Rectal smooth muscle tissue (tissue), 1 donor: ENCODE measurements around the gene PTPN1.

Experiments
- H3K27ac ChIP-seq: one replicate; pipeline ENCODE4 v1.7.0; 2013; ENCODE audit warnings: low read depth, low read length, inconsistent platforms
- H3K27me3 ChIP-seq: one replicate; pipeline ENCODE4 v1.7.0; 2013; ENCODE audit warnings: low read length; ENCODE audit not compliant: control insufficient read depth, insufficient read depth
- H3K36me3 ChIP-seq: one replicate; pipeline ENCODE4 v1.7.0; 2013; ENCODE audit warnings: low read length; ENCODE audit not compliant: control insufficient read depth, insufficient read depth
- H3K4me1 ChIP-seq: one replicate; pipeline ENCODE4 v1.7.0; 2013; ENCODE audit warnings: low read length; ENCODE audit not compliant: control insufficient read depth, insufficient read depth
- H3K4me3 ChIP-seq: one replicate; pipeline ENCODE4 v1.7.0; 2013; ENCODE audit warnings: low read length
- H3K9ac ChIP-seq: one replicate; pipeline ENCODE4 v1.7.0; 2013; ENCODE audit warnings: low read length

PTPN1 gene

GRCh38 chr20:50574108-50574507, 63.9 kb downstream of the PTPN1 start:
- Histone ChIP-seq H3K9ac (no peak overlapping the region), H3K27me3 (no peaks in the 10 kb centered on the region), H3K36me3 (peaks cover 21% of the 10 kb centered on the region), H3K27ac (no peak overlapping the region), H3K4me1 (peaks cover 17% of the 10 kb centered on the region), H3K4me3 (no peak overlapping the region)

GRCh38 chr20:50574586-50574985, 64.4 kb downstream of the PTPN1 start:
- H3K36me3 ChIP-seq, result peaks cover 23% of the 10 kb centered on the region

GRCh38 chr20:50575865-50576720, 65.9 kb downstream of the PTPN1 start:
- H3K4me1 ChIP-seq, result peaks cover 15% of the 10 kb centered on the region
- peak overlapping the region; percentile 19 for H3K27ac ChIP-seq
- no peaks in the 10 kb centered on the region for H3K27me3 ChIP-seq
- H3K36me3 ChIP-seq, result peaks cover 34% of the 10 kb centered on the region
- no peak overlapping the region for H3K4me3 ChIP-seq
- no peak overlapping the region for H3K9ac ChIP-seq

More at GRCh38 chr20:50574586-50574985, 64.4 kb downstream of the PTPN1 start:
- H3K27me3 ChIP-seq, result no peaks in the 10 kb centered on the region
- no peak overlapping the region for H3K4me3 ChIP-seq
- H3K4me1 ChIP-seq, result peaks cover 17% of the 10 kb centered on the region
- H3K9ac ChIP-seq, result no peak overlapping the region
- H3K27ac ChIP-seq, result no peak overlapping the region

GRCh38 chr20:50577175-50578018, 67.2 kb downstream of the PTPN1 start:
- no peaks in the 10 kb centered on the region for H3K27me3 ChIP-seq
- H3K9ac ChIP-seq, result no peak overlapping the region
- no peak overlapping the region for H3K4me3 ChIP-seq
- H3K36me3 ChIP-seq, result peaks cover 42% of the 10 kb centered on the region
- H3K4me1 ChIP-seq, result peaks cover 15% of the 10 kb centered on the region
- peak overlapping the region; percentile 70 for H3K27ac ChIP-seq

GRCh38 chr20:50578061-50578777, 68.0 kb downstream of the PTPN1 start:
- Histone ChIP-seq H3K9ac (no peak overlapping the region), H3K27me3 (no peaks in the 10 kb centered on the region), H3K27ac (peak overlapping the region; percentile 70), H3K4me1 (peaks cover 9% of the 10 kb centered on the region), H3K36me3 (peaks cover 48% of the 10 kb centered on the region), H3K4me3 (no peak overlapping the region)

- no peak overlapping the region for H3K4me3 ChIP-seq
- H3K36me3 ChIP-seq, result peaks cover 53% of the 10 kb centered on the region
- H3K4me1 ChIP-seq, result peaks cover 6% of the 10 kb centered on the region
- H3K27ac ChIP-seq, result no peak overlapping the region
- H3K9ac ChIP-seq, result no peak overlapping the region
- no peaks in the 10 kb centered on the region for H3K27me3 ChIP-seq
Measured at GRCh38 chr20:50578778-50579165, 68.6 kb downstream of the PTPN1 start.

GRCh38 chr20:50579511-50579910, 69.3 kb downstream of the PTPN1 start:
- Histone ChIP-seq H3K36me3 (peaks cover 54% of the 10 kb centered on the region), H3K27ac (no peak overlapping the region), H3K9ac (no peak overlapping the region)

GRCh38 chr20:50580016-50580747, 70.0 kb downstream of the PTPN1 start:
- Histone ChIP-seq H3K4me1 (peaks cover 6% of the 10 kb centered on the region), H3K9ac (no peak overlapping the region), H3K27me3 (no peaks in the 10 kb centered on the region), H3K36me3 (peaks cover 50% of the 10 kb centered on the region), H3K27ac (no peak overlapping the region), H3K4me3 (no peak overlapping the region)

More at GRCh38 chr20:50579511-50579910, 69.3 kb downstream of the PTPN1 start:
- H3K27me3 ChIP-seq, result no peaks in the 10 kb centered on the region
- H3K4me1 ChIP-seq, result peaks cover 6% of the 10 kb centered on the region
- no peak overlapping the region for H3K4me3 ChIP-seq

- no peak overlapping the region for H3K9ac ChIP-seq
- H3K4me1 ChIP-seq, result peaks cover 6% of the 10 kb centered on the region
- no peaks in the 10 kb centered on the region for H3K27me3 ChIP-seq
- H3K36me3 ChIP-seq, result peaks cover 50% of the 10 kb centered on the region
- no peak overlapping the region for H3K4me3 ChIP-seq
- no peak overlapping the region for H3K27ac ChIP-seq
Measured at GRCh38 chr20:50580842-50581544, 70.8 kb downstream of the PTPN1 start.

- Histone ChIP-seq H3K36me3 (peaks cover 54% of the 10 kb centered on the region), H3K9ac (no peak overlapping the region), H3K27ac (no peak overlapping the region), H3K4me3 (no peak overlapping the region), H3K27me3 (no peaks in the 10 kb centered on the region), H3K4me1 (peaks cover 6% of the 10 kb centered on the region)
Measured at GRCh38 chr20:50582092-50582491, 71.9 kb downstream of the PTPN1 start.

GRCh38 chr20:50582591-50583234, 72.5 kb downstream of the PTPN1 start:
- Histone ChIP-seq H3K4me1 (peaks cover 2% of the 10 kb centered on the region), H3K36me3 (peaks cover 52% of the 10 kb centered on the region), H3K4me3 (no peak overlapping the region), H3K27ac (no peak overlapping the region), H3K27me3 (no peaks in the 10 kb centered on the region), H3K9ac (no peak overlapping the region)
